Stimulated activated CD4-positive, alpha-beta T cell treated with anti-CD3 and anti-CD28 coated beads, Interleukin-1b, Interleukin-23, amount 100 ng/mL, for 1 hour (primary cell): ENCODE measurements around the gene SLC7A4.

Source experiments
- DNase-seq, 2 donors: peaks; one replicate each; pipeline ENCODE4 v3.0.0-alpha.2; 2020; ENCODE audit warnings: low read depth in 2 of 2

SLC7A4 gene

DNA sequence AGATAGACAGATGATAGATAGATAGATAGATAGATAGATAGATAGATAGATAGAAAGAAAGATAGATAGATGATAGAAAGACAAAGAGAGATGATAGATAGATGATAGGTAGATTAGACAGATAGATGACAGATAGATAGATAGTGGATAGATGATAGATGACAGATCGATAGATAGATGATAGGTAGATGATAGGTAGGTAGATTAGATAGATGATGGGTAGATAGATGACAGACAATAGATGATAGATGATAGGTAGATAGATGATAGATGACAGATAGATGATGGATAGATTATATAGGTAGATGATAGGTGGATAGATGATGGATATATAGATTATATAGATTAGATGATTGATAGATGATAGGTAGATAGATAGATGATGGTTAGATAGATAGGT lies 46.0 kb downstream of the SLC7A4 start:
- DNase-seq = no peak

DNA sequence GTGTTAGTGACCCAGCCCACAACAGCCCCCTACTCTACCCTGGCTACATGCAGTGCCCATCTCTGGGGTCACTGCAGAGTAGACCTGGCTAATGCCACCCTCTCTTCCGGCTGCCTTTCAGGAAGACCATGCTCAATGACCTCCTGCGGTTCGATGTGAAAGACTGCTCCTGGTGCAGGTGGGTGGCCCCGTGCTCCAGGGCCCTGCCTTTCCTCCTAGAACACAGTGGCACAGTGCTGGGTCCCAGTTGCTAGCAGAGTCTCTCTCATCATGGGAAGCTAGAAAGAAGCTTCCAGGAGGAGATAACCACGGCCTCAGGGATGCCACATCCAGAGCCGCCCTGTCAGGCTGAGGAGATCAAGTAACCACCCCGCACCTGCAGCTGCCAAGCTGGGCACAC lies 46.6 kb downstream of the SLC7A4 start:
- no peak for DNase-seq

GRCh38 chr22:20983081-20983771 lies 49.1 kb downstream of the SLC7A4 start:
- DNase-seq = no peak

GRCh38 chr22:20982563-20982882 lies 49.8 kb downstream of the SLC7A4 start:
- DNase-seq = no peak

DNA sequence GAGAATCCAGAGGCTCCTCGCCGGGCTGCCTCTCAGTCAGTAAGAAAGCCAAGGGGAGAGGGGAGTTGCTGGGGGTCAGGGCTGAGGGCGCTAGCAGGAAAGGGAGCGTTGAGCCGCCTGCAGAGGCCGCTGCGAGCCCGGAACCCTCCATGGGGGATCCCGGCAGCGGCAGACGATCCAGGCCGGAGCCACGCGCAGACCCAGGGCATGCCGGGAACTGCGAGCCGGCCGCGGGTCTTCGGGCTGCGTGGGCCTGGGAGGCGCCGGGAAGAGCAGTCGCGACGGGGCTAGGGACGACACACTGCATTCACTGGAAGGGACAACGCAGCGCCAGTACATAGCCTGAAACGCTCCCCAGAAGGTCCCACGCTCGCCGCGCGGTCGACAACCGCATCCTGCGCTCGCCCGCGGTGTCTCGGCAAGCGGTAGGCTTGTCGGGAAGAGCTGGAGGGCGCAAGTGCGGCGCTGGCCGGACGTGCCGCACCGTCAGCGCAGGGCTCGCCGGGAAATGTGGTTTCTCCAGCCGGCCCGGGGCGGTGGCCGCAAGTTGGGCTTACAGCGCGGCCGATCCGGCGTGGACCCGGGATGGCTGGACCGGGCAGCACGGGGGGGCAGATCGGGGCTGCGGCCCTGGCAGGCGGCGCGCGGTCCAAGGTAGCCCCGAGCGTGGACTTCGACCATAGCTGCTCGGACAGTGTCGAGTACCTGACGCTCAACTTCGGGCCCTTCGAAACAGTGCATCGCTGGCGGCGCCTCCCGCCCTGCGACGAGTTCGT lies 50.4 kb downstream of the SLC7A4 start, which contains the start of gene LZTR1:
LZTR1 (plus strand) TSS at position 511 of the 776 bp plus-strand sequence; CDS start at position 586, 75 bp downstream.
- peak; percentile 23 to 48 for DNase-seq

GRCh38 chr22:20980938-20981722 lies 51.2 kb downstream of the SLC7A4 start:
- DNase-seq = no peak

DNA sequence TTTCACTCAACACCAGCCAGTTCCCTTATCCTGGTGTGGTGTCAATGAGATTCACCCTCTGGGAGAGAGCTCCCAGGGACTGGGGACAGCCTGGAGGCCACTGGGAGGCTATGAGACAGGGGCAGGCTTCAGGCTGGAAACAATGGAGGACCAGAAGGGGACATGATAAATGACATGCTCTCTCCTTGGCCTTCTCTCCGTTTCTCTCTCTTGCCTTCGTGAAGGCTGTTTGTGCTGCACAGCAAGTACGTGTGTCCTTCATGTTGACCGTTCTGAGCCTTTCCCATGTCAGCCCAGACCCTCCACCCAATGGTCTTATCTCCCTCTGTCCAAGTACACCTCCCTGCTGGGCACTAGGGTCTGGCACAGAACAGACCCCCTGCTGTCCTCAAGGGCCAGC lies 51.8 kb downstream of the SLC7A4 start:
- DNase-seq = no peak

DNA sequence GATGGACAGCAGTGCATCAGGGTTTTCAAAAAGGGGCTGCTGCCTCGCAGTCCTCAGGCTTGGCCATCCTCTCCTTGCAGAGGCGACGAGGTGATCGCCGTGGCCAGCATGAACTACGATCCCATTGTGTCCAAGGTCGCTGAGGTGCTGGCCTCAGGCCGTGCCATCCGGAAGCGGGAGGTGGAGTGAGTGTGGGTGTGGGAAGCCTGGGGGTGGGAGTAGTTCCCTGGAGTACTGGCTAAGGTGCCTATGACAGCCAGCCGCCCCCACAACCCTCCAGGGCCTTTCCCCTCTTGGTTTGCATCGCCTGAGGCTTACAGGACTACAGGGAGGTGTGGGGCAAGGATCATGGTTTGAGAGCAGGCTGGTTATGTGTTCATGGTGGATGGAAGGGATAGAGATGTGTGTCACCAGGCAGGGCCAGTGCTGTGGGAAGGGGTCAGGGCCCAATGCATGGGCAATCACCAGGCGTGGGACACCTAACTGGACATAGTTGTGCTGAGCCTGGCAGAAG lies 52.4 kb downstream of the SLC7A4 start:
- no peak for DNase-seq

- peak in 1 of 2 donors; percentile 38 for DNase-seq
Observed at GRCh38 chr22:20979243-20979809, 53.0 kb downstream of the SLC7A4 start.
